GM19351 (cell line): ENCODE measurements around the gene PTPRU.

ENCODE experiments used
- ATAC-seq: cut with Tn5 transposase; IDR thresholded peaks from one replicate; pipeline ENCODE4 v1.9.1; 2021; ENCODE audit warnings: mild to moderate bottlenecking, moderate library complexity; ENCODE audit not compliant: unreplicated experiment

The PTPRU gene

DNA sequence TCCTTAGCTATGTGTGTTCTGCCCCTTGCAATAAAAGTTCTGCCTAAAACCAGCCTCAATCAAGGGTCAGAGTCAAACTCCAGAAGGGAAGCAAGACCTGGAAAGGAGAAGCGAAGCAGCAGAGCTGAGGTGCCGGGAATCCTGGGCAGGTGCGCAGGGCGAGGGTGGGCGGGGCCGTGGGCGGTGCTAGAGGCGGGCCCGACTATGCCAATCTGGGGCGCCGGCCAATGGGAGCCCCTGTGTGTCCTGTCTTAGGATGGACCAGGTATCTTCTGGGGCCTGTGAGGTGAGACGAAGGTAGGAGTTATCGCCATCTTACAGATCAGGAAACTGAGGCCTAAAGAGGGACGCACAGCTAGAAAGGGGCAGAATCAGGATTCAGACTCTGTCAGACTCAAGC, 120.3 kb downstream of the PTPRU start:
- no peak for ATAC-seq

DNA sequence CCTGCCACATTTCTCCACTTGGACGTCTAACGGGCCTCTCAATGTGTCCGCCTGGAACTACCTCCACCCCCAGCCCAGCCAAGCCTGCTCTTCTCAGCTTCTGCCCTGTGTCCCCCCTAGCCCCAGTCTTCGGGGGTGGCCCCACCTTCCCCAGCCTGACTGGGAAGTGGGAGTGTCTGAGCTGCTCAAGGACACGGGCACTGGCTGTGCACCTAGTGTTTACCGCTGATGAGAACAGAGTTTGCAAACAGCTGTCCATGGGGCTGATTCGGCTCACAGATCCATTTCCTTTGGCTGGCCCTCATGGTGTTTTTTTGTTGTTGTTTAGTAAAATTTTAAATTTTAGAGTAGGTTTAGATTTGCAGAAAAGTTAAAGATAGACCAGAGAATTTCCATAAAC, 121.1 kb downstream of the PTPRU start:
- ATAC-seq = no peak

DNA sequence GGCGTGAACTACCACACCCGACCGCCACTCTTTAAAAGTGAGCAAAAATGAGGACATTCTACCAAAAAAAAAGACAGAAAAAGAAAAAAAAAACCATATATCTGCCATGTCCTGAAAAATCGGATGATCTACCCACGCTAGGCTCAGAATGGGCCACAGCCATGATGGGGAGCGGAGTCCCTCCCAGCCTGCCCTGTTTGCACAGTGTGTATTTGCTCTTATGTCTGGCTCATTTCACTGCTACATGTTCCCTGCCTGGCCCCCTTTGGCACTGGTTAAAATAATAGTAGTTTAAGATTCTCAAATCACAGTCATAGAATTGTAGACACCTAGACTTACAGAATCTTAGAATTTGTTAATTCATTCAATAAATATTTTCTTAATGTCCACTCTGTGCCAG, 121.9 kb downstream of the PTPRU start:
- no peak for ATAC-seq

DNA sequence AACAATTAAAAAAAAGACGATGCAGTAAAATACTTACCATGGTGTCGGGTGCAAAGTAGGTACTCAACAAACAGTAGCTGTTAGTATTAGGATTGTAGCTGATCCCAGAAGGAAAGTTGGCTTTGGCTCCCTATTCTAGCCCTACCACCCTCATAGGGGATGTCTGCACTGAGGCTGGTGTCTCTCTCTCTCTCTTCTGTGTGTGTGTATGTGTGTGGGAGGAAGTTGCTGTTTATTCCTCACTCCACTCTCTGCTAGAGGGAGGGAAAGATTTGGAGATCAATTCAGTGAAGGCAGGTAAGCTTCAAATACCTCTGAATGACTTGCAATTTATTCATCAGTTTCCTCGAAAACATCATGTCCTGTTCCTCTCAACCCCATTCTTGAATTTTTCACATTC, 124.4 kb downstream of the PTPRU start:
- ATAC-seq = no peak

DNA sequence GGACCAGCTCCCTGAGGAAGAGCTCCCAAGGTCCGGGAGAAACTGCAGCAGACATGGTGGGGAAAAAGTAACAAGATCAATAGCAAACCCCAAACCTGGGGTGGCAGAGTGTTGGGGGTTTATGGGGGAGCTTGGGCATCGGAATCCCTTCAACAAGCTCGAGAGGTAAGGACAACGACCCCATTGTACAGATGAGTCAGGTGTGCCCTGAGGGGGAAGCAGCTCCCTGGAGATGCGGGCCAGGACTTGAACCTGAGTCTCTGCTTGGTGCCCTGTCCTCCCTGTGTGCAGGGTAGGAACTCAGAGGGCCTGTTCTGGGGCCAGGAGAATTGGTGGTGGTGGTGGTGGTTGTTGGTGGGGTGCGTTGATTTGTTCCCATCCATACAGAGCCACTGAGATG, 125.4 kb downstream of the PTPRU start:
- ATAC-seq = no peak

DNA sequence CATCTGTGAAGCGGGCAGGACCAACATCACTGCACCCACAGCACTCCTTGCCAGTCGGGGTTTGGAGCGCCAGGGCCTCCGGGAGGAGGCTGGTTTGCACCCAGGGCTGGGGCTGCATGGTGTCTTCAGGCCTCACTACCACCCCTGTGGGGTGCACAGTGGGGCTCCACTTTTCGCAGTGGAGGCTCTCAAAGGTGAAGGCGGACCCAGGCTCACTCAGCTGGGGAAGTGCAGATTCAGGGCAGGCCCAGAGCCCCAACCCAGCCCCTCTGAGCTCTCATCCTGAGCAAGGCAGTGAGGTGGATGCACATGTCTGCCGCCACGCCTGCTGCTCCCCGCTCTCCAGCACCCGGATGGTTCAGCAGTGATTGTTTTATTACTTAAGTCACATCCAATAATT, 125.8 kb downstream of the PTPRU start:
- no peak for ATAC-seq

DNA sequence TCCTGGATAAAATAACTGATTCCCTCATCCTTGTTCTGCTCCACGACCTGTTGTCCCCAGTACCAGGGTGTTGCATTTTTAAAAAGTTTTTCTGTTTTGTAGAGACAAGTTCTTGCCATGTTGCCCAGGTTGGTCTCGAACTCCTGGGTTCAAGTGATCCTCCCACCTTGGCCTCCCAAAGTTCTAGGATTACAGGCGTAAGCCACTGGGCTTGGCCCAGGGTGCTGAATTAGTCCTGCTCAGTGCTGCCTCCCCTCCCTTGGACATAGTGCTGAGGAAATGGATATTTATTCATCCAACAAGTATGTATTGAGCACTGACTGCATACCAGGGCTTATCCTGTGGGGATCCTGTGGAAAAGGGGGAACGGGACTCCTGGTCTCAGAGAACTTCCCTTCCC, 126.4 kb downstream of the PTPRU start:
- no peak for ATAC-seq

DNA sequence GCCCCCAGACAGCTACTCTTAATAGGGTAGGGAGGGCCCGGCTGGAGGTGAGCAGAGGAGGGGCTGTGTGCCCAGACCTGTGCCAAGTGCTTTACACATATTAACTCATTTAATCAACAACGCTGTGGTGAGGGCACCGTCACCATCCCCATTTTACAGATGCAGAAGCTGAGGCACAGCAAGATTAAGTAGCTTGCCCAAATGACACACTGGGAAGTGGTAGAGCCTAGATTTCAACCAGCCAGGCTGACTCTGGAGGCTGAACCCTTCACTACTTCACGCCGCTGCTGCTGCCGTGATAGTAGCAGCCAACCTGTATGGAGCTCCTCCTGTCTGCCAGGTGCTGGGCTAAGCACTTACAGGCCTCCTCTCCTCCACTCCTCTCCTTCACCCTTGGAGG, 127.2 kb downstream of the PTPRU start:
- ATAC-seq = no peak

DNA sequence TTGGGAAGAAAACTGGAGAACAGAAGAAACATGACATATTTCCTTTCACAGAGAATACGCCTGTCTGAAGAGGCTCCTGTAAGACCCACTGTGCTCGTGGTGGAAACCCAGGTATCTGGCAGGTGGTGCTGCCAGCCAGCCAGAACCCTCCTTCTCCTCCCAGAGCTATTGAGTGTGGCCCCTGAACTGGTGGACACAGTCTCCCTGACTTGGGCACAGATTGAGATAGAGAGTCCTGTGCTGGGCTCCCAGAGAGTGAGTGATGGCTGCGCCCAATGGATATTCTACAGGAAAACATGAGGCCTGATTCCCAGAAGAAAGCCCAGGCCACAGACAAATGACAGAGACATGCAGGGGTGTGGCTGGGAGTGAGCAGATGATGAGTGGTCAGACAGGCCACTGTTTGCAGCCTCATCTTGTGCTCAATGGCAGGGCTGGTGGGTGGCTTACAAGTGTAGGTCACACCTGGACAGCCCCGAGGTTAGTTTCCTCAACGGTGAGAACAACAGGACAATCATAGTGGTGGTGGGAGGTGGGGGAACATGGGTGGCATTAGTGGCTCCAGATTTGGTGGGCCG, 127.9 kb downstream of the PTPRU start:
- no peak for ATAC-seq

DNA sequence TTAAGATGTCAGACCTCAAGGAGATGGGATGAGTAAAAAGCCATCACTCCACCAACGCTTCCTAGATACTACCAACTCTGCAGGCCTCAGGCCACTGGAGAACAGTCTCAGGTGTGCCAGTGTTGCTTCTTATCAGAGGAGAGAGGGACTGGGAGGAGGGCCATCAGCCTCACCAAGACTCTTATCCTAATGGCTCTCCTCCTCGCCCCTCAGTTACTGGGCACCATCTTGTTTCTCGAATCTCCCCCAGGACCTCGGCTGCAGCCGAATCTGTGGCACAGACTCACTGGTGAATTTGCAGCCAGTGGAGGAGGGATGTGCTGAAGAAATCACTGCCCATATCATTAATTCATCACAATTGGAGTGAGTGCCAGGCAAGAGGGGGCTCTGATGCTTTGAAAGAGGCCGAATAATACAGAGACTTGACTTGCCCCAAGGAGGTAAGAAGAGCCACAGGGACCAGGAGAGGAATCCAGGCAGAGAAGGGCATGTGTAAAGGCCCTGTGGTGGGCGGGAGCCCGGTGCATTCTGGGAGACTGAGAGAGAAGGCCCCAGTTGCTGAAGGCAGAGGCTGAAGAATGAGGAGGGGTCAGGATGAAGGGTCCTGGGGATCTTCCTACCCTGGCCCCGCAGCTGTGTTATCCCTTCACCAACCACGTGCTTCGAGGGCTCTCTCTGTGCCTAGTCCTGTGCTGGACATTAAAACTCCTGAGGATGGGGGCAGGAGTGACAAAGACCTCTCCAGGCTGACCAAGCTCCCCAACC, 129.8 kb downstream of the PTPRU start:
- no peak for ATAC-seq

DNA sequence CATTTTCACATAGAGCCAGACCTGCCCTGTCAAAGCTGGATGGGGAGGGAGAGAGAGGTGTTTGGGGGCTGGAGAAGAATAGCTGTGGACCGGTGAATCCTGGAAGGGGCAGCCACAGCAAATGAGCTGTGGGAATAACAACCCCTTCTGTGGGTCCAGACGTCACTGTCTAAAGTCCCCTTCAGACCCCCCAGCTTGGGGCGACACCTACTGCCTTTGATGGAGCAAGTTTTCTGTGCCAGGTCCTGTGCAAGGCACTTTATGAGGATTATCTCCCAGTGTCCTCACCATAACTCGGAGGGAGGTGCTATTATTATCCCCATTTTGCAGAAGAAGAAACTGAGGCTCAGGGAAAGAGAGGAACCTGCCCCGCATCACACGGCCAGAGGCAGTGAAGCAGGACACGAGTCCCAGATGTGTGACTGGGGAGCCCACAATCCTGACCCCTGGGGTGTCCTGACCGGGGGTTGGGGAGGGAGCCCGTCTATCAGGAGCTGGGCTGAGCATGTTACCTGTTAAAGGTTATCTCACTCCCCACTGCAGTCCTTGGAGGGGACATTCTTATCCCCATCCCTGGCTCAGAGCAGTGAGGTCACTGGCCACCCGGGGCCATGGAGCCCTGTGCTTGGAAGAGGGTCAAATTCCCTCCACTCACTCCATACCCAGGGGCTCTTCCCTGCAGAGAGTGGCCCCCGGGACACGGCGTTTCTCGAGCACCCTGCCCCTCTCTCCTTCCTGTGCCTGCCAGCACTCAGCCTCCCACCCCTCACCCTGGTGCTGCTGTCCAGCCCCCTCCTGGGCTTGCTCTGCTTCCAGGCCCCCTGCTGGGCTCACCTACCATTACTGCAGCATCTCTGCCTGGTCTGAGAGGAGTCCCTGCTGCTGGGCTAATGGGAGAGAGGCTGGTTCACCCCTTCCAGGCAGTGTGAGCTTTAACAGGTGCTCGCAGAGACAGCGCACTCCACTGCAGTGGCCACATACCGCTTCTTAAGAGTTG, 132.9 kb downstream of the PTPRU start:
- no peak for ATAC-seq

DNA sequence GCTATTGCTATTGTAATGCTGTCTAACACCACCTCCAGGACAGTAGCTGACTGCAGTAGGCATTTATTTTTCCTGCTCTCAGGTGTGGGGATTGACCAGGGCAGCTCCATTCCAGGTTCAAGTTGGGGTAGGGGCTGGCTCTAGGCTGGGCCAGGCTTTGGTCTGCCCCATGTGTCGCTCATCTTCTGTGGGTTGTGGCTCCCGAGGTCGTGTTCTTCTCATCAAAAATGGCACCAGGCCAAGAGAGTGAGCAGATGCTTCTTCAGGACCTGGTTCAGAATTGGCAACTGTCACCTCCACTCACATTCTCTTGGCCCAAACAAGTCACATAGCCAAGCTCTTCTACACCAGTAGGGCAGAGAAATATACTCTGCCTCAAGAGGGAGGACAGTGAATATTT, 133.7 kb downstream of the PTPRU start:
- no peak for ATAC-seq

DNA sequence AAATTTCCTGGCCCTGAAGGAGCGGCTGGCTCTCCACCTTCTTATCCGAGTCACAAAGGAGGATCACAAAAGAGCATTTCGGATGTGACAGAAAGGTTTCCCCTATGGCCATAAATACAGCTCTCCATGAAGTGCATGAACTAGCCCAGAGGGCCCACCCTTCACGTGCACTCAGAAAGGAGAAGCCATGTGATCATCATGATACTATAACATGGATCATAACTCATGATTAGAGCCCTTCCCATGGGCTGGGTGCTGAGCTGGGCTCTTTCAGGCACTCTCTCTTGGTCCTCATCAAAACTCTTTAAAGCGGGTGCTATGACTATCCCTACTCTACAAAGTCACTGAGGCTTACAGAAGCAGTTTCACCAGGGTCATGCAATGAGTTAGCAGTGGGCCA, 135.0 kb downstream of the PTPRU start:
- no peak for ATAC-seq

DNA sequence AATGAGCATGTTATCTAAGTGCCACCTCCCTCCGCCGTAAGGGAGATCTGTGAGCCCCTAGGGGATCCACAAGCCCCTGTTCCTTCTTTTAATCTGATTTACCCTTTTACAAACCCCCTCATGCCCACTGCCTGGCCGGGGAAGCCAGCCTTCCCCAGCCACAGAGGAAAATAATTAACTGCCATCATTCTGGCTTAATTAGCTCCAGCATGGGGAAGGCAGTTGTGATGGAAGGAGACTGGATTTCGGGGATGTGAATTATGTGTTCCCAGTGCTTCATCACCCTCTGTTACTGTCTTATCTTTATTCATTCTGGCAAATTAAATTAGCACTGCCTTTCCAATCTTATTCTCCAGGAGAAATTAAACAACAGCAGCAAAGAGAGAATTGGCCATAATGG, 135.8 kb downstream of the PTPRU start:
- ATAC-seq = no peak
